ENCODE data around the gene ARID3C. TPM values are rescaled to one million over a fixed set of nuclear protein-coding genes. Genes with fewer than 3 reads are reported as not detected.

The ARID3C gene
- total and polyA plus RNA-seq, 2 of the 8 experiments (the other 6 are each of a cell fraction or from before 2014, with no cell fraction given): 0.08 TPM; not detected in 1

- TF ChIP-seq CHD7 (IDR thresholded peaks at IDR 0.05; ENCODE audit: insufficient replicate concordance, low read length): no peak
- TF ChIP-seq TEAD4 (IDR thresholded peaks at IDR 0.05; ENCODE audit: low read depth, low read length): no peak
- TF ChIP-seq CEBPB (IDR thresholded peaks at IDR 0.05; ENCODE audit: low read depth, low read length): no peak; the same call in 1 of the 2 replicates
- no peak for TF ChIP-seq JUN (IDR thresholded peaks at IDR 0.05; ENCODE audit: low read depth, low read length)
- peak; percentile 98 for TF ChIP-seq USF2 (IDR thresholded peaks at IDR 0.05; ENCODE audit: low read length)
- no peak for TF ChIP-seq SP4 (IDR thresholded peaks at IDR 0.05; ENCODE audit: low read length)
- no peak for TF ChIP-seq POLR2AphosphoS5 (IDR thresholded peaks at IDR 0.05; ENCODE audit: low read depth, low read length)
- peak; percentile 93 for TF ChIP-seq ATF3 (IDR thresholded peaks at IDR 0.05; ENCODE audit: insufficient read depth, low read depth, low read length)
- TF ChIP-seq MAFK (IDR thresholded peaks at IDR 0.05; ENCODE audit: low read depth, low read length): no peak
Observed at GRCh38 chr9:34646211-34647083, 17.6 kb upstream of the ARID3C start, which contains the start of gene GALT (continued).
